ENCODE measurements around the gene ABLIM1. TPM values are rescaled to one million over a fixed set of nuclear protein-coding genes. Genes with fewer than 3 reads are reported as not detected.

The ABLIM1 gene
- total and polyA plus RNA-seq, 2 experiments from 2014 or later, result 21.9 to 45.1 TPM

GRCh38 chr10:114408112-114408967 lies 249.7 kb downstream of the ABLIM1 start:
- peak overlapping the region; percentile 59 for H2AFZ ChIP-seq
- peaks cover 38% of the 10 kb centered on the region for H3K27me3 Mint-ChIP-seq (ENCODE audit: insufficient read depth, low read depth, poor library complexity)
- no peak for TF ChIP-seq EZH2 (IDR thresholded peaks at IDR 0.05; ENCODE audit: low read depth, unreplicated experiment)
- TF ChIP-seq NANOG (IDR thresholded peaks at IDR 0.05; ENCODE audit: borderline replicate concordance), result no peak
- TF ChIP-seq STAT1 (IDR thresholded peaks at IDR 0.05; ENCODE audit: unreplicated experiment), result no peak
- no peak for TF ChIP-seq EZH2phosphoT487 (IDR thresholded peaks at IDR 0.05; ENCODE audit: unreplicated experiment)
- no peak for TF ChIP-seq ZNF331 (CRISPR knock-in tag; IDR thresholded peaks at IDR 0.05; ENCODE audit: low read depth)
- TF ChIP-seq ZNF114 (CRISPR knock-in tag; IDR thresholded peaks at IDR 0.05), result no peak

GRCh38 chr10:114406455-114406854 lies 251.6 kb downstream of the ABLIM1 start:
- H3K9me2 ChIP-seq (ENCODE audit: insufficient read depth), result no peaks in the 10 kb centered on the region
- Mint-ChIP-seq H3K36me3 (ENCODE audit: low read depth) (no peaks in the 10 kb centered on the region; the same call in 2 of the 3 replicates), H3K4me1 (peaks cover 46% of the 10 kb centered on the region), H3K27me3 (ENCODE audit: insufficient read depth, low read depth, poor library complexity) (peaks cover 46% of the 10 kb centered on the region), H3K27ac (no peak overlapping the region), H3K4me3 (no peak overlapping the region), H3K9me3 (no peaks in the 10 kb centered on the region; the same call in 2 of the 3 replicates)
- no peak overlapping the region for H3K4me3 ChIP-seq
- H3K27me3 ChIP-seq (ENCODE audit: insufficient read depth), result peaks cover 52% of the 10 kb centered on the region
- H2AFZ ChIP-seq, result no peak overlapping the region
- TF ChIP-seq ZNF462 (CRISPR knock-in tag; IDR thresholded peaks at IDR 0.05) (no peak), EZH2 (IDR thresholded peaks at IDR 0.05; ENCODE audit: low read depth, unreplicated experiment) (no peak), JUNB (IDR thresholded peaks at IDR 0.05; ENCODE audit: unreplicated experiment) (no peak), ZNF331 (CRISPR knock-in tag; IDR thresholded peaks at IDR 0.05; ENCODE audit: low read depth) (no peak), EZH2phosphoT487 (IDR thresholded peaks at IDR 0.05; ENCODE audit: unreplicated experiment) (no peak), ZNF114 (CRISPR knock-in tag; IDR thresholded peaks at IDR 0.05) (no peak), POLR2AphosphoS5 (IDR thresholded peaks at IDR 0.05; ENCODE audit: low read depth) (no peak)
- H3K4me2 ChIP-seq, result no peak overlapping the region
- peaks cover 28% of the 10 kb centered on the region for H3K4me1 ChIP-seq (ENCODE audit: insufficient read depth)
- H4K20me1 ChIP-seq (replicated peaks; ENCODE audit: insufficient read depth), result no peaks in the 10 kb centered on the region
- no peak overlapping the region for H3K27ac ChIP-seq (ENCODE audit: low read depth)
- no peaks in the 10 kb centered on the region for H3K36me3 ChIP-seq (ENCODE audit: insufficient read depth)
- ATAC-seq (no peak), DNase-seq (ENCODE audit: low spot score) (no peak)
- no peaks in the 10 kb centered on the region for H3F3A ChIP-seq (replicated peaks; ENCODE audit: low read depth)
- no peaks in the 10 kb centered on the region for H3K79me2 ChIP-seq (replicated peaks; ENCODE audit: insufficient read depth)

More at GRCh38 chr10:114408112-114408967, 249.7 kb downstream of the ABLIM1 start:
- Histone ChIP-seq H3K27me3 (ENCODE audit: insufficient read depth) (peaks cover 34% of the 10 kb centered on the region), H3K4me1 (ENCODE audit: insufficient read depth) (peaks cover 14% of the 10 kb centered on the region), H3K36me3 (ENCODE audit: insufficient read depth) (no peaks in the 10 kb centered on the region), H3K4me2 (no peak overlapping the region), H3K9me2 (ENCODE audit: insufficient read depth) (no peaks in the 10 kb centered on the region), H3K79me2 (replicated peaks; ENCODE audit: insufficient read depth) (no peaks in the 10 kb centered on the region), H3K4me3 (no peak overlapping the region), H3K27ac (ENCODE audit: low read depth) (no peak overlapping the region), H3F3A (replicated peaks; ENCODE audit: low read depth) (no peaks in the 10 kb centered on the region), H4K20me1 (replicated peaks; ENCODE audit: insufficient read depth) (no peaks in the 10 kb centered on the region)
- no peak for ATAC-seq
- Mint-ChIP-seq H3K4me1 (peaks cover 28% of the 10 kb centered on the region), H3K27ac (no peak overlapping the region), H3K36me3 (ENCODE audit: low read depth) (no peaks in the 10 kb centered on the region; the same call in 2 of the 3 replicates), H3K9me3 (no peaks in the 10 kb centered on the region; the same call in 2 of the 3 replicates), H3K4me3 (no peak overlapping the region)
- DNase-seq (ENCODE audit: low spot score), result no peak
